ENCODE measurements around the gene AGGF1. TPM values are rescaled to one million over a fixed set of nuclear protein-coding genes. Genes with fewer than 3 reads are reported as not detected.
"Not testable (repeated sequence)": the region's sequence is repeated elsewhere in the genome, so short reads cannot be mapped to it uniquely, and the experiment has no call there.

AGGF1 gene
- 30.9 and 31.4 TPM in 2 replicates for total RNA-seq (2014; rRNA removed; shearing (Covaris generic))
- 20.2 and 28.9 TPM in 2 replicates for polyA plus RNA-seq (2014; cell fraction: nucleus; rRNA removed)

- peak; percentile 89 for DNase-seq (ENCODE audit: extremely low read depth, low read depth)
These were observed at the start of gene AGGF1 for GRCh38 chr5:77030097-77031071. TSS of gene AGGF1 (plus strand) at chr5:77030404. CDS start at chr5:77030767, 363 bp downstream.

- DNase-seq (ENCODE audit: extremely low read depth, low read depth) = no peak
These were observed 49.6 kb upstream of the AGGF1 start for GRCh38 chr5:76980518-76981144.

- DNase-seq (ENCODE audit: extremely low read depth, low read depth) = no peak
These were observed 47.8 kb upstream of the AGGF1 start for GRCh38 chr5:76982450-76982849.

- no peak for DNase-seq (ENCODE audit: extremely low read depth, low read depth)
These were observed 46.7 kb upstream of the AGGF1 start for GRCh38 chr5:76983468-76983867.

- no peak for DNase-seq (ENCODE audit: extremely low read depth, low read depth)
These were observed 43.2 kb upstream of the AGGF1 start for GRCh38 chr5:76986825-76987526.

- no peak for DNase-seq (ENCODE audit: extremely low read depth, low read depth)
These were observed 39.2 kb upstream of the AGGF1 start for GRCh38 chr5:76990899-76991459.

GRCh38 chr5:76993436-76993835 is 36.8 kb upstream of the AGGF1 start:
- DNase-seq (ENCODE audit: extremely low read depth, low read depth) = not testable (repeated sequence)

GRCh38 chr5:76994337-76994736 is 35.9 kb upstream of the AGGF1 start:
- no peak for DNase-seq (ENCODE audit: extremely low read depth, low read depth)

GRCh38 chr5:76998251-76998650 is 32.0 kb upstream of the AGGF1 start:
- DNase-seq (ENCODE audit: extremely low read depth, low read depth) = not testable (repeated sequence)

GRCh38 chr5:76999451-76999850 is 30.8 kb upstream of the AGGF1 start:
- no peak for DNase-seq (ENCODE audit: extremely low read depth, low read depth)

- no peak for DNase-seq (ENCODE audit: extremely low read depth, low read depth)
These were observed 27.0 kb upstream of the AGGF1 start for GRCh38 chr5:77003246-77003645.

- DNase-seq (ENCODE audit: extremely low read depth, low read depth) = no peak
These were observed 24.1 kb upstream of the AGGF1 start for GRCh38 chr5:77006124-77006523.

- no peak for DNase-seq (ENCODE audit: extremely low read depth, low read depth)
These were observed 21.8 kb upstream of the AGGF1 start for GRCh38 chr5:77008413-77008812.

GRCh38 chr5:77010243-77010642 is 20.0 kb upstream of the AGGF1 start:
- DNase-seq (ENCODE audit: extremely low read depth, low read depth) = no peak

- no peak for DNase-seq (ENCODE audit: extremely low read depth, low read depth)
These were observed 18.7 kb upstream of the AGGF1 start for GRCh38 chr5:77011498-77011897.

- no peak for DNase-seq (ENCODE audit: extremely low read depth, low read depth)
These were observed 17.6 kb upstream of the AGGF1 start for GRCh38 chr5:77012601-77013000.

GRCh38 chr5:77015938-77016569 is 14.2 kb upstream of the AGGF1 start:
- peak; percentile 46 for DNase-seq (ENCODE audit: extremely low read depth, low read depth)

- no peak for DNase-seq (ENCODE audit: extremely low read depth, low read depth)
These were observed 13.2 kb upstream of the AGGF1 start for GRCh38 chr5:77016962-77017361.

- no peak for DNase-seq (ENCODE audit: extremely low read depth, low read depth)
These were observed 12.5 kb upstream of the AGGF1 start for GRCh38 chr5:77017668-77018067.
